K562 treated with DMSO at 1 percent for 12 hours (cell line): ENCODE measurements around the gene OLFML1. TPM values are rescaled to one million over a fixed set of nuclear protein-coding genes. Genes with fewer than 3 reads are reported as not detected.

ENCODE experiments used
- total RNA-seq: library from RNA; unstranded; fragments of 300-600 nt; gene quantifications from 2 replicates; pipeline ENCODE4 v1.2.3, GENCODE V29; 2022; ENCODE audit not compliant: insufficient read depth

OLFML1 gene
- not detected in 2 replicates for total RNA-seq

GRCh38 chr11:7485186-7486097 lies at the start of gene OLFML1:
Gene OLFML1 (plus strand): TSS chr11:7485506. CDS start chr11:7485876, 370 bp downstream.

GRCh38 chr11:7513234-7514098 lies 28.2 kb downstream of the OLFML1 start, which contains the start of gene PPFIBP2:
Gene PPFIBP2 (plus strand): TSS chr11:7513999. CDS start chr11:7549476, 35,477 bp downstream.

Other genes starting within 250 kb of the OLFML1 start
- gene SYT9, start 233.6 kb upstream of the OLFML1 start, total RNA-seq = not detected in 2 replicates
- 3.2 and 21.9 TPM in 2 replicates for gene PPFIBP2, start 28.5 kb downstream of the OLFML1 start, total RNA-seq
- 2.5 and 7.7 TPM in 2 replicates for gene CYB5R2, start 188.0 kb downstream of the OLFML1 start, total RNA-seq
- gene OVCH2, start 221.0 kb downstream of the OLFML1 start, total RNA-seq = not detected in 2 replicates